Measurements from ENCODE around the gene GPR119. TPM values are rescaled to one million over a fixed set of nuclear protein-coding genes. Genes with fewer than 3 reads are reported as not detected.

The GPR119 gene
- total RNA-seq: not detected

DNA sequence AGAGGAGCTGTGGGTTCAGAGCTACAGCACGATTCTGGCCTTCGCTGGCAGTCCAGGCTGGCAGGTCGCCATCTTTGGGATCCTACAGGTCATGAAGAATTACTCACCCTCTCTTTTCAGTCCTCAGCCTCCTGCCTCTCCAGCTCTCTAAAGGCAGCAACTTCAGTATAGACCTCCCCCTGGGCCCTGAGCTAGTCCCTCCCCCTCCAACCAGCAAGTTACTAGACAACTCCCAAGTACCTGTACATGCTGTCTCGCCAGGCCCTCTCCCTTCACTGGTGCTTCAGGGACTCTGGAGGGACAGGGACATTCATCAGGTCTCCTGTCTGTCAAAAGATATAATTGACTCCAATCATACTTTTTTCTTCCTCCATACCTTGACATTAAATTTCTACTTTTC is at the start of gene GPR119:
Gene GPR119 (minus strand): TSS at position 155 of the 400 bp plus-strand sequence. CDS start 227 bp downstream, outside the sequence.

DNA sequence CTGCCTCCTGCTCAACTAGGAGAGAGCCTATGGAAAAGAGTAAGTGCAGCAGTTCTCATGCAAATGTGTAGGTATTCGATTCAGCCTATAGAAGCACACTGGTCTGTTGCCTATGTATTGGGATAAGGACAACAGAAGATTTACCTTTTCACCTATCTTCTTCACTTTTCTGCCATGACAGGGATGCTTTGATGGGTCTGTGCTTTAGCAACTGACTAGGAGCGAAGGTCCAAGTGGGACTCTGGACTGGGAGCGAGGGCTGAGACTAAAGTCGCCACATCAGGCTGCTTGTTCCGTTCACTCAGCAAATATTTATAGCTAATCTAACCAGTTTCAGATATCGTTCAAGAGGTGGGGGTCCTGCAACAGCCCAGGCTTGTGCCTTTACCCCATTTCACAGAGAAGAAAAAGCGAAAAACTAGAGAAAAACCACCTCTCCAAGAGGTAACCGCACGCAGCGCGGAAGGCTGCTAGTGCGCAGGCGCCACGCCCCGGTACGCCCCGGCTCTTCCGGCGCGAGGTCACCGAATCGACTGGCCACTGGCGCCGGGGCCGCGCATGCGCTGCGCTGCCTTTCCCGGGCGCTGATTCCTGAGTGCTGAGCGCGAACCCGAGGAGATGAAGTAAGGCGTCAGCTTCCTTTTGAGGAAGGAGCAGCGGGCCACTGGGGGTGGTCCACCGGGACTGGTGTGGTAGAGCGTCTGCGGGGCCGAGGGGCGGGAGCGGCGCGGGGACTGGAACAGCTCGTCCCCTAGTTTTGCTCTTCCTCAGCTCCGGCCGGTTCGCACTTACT is 16.1 kb upstream of the GPR119 start, which contains the start of gene RBMX2:
Gene RBMX2 (plus strand): TSS at position 573 of the 793 bp plus-strand sequence. CDS start 46 bp downstream, at position 619.

DNA sequence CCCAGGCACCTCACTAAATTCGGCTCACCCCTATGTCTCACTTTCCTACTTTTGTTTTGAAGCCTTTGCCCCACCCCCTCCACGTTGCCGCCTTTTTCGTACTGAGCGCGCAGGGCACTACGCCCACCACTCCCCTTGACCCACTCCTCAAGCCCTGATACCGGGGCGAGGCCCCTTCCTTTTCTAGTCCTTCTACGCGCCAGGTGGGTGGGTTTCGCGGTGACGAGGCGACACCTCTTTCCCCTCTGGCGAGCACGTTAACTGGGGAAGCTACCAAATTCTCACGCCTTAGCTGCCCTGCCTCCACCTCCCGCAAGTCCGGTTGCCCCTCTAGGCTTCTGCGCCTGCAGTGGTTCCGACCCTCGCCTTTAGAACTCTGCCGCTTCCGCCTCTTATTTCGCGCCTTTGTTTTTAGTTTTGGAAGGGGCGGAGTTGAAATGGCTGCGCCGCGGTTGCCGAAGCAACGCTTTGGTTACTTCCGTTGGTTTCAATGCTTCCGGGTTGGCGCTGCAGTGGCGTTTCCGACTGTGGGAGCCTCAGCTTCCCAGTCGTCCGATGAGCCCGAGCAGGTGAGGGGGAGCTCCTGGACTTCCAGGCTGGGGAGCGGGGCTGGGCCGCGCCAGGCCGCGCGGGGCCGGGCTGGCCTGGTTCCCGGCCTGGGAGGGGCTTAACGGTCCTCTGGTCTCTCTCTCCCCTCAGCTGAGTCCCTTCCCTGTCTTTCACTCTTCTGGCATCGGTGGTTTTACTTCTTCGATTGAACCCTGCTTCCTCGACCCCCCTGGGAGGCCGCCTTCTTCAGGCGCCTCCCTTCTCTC is 45.9 kb downstream of the GPR119 start, which contains the start of gene SLC25A14:
Gene SLC25A14 (plus strand): TSS at position 512 of the 815 bp plus-strand sequence. CDS start 360 bp downstream, outside the sequence.

Other genes starting within 250 kb of the GPR119 start
- gene AIFM1, start 219.8 kb downstream of the GPR119 start, total RNA-seq: 22.6 TPM
- 1.3 TPM for gene RAB33A, start 213.7 kb downstream of the GPR119 start, total RNA-seq
- 6.0 TPM for gene ZNF280C, start 116.8 kb downstream of the GPR119 start, total RNA-seq
- gene SLC25A14, start 45.8 kb downstream of the GPR119 start, total RNA-seq: 15.1 TPM
- 15.6 TPM for gene RBMX2, start 16.3 kb upstream of the GPR119 start, total RNA-seq